ENCODE data around the gene GPR12. TPM values are rescaled to one million over a fixed set of nuclear protein-coding genes. Genes with fewer than 3 reads are reported as not detected.

The GPR12 gene
- total and polyA plus RNA-seq, 5 experiments from 2014 or later = 0.08 TPM; not detected in 4

DNA sequence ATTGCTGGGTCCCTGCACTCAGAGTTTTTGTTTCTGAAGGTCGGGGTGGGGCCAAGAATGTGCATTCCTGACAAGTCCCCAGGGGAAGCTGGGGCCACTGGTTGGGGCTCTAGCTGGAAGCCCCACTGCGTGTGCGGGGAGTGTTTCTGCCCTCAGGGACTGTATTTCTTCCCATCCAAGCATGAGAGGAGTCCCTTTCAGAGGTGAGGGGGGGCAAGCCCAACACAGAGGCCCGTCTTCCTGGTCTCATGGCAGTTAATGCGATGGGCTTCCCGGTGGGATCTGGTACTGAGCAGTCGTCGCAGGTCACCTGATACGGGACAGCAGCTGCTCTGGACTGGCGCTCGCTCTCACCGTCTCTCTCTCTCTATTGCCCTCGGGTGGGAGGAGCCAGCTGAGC is 50.4 kb downstream of the GPR12 start:
- POLR2A ChIA-PET = no interaction called here
- peaks cover 0 to 10% (median 4%) of the 10 kb centered on the region in 5 donors for H3K27me3 Mint-ChIP-seq
- peak overlapping the region in 1 of 10 donors; percentile 59 for H3K27ac Mint-ChIP-seq
- ATAC-seq (no peak), DNase-seq (no peak)
- peaks cover 0 to 6% (median 3%) of the 10 kb centered on the region in 3 donors for H3K36me3 Mint-ChIP-seq
- no peak overlapping the region for H3K4me3 Mint-ChIP-seq
- H3K9me3 Mint-ChIP-seq = peaks cover 0 to 8% (median 0%) of the 10 kb centered on the region in 9 donors
- H3K4me1 Mint-ChIP-seq = peaks cover 0 to 10% (median 5%) of the 10 kb centered on the region in 4 donors

DNA sequence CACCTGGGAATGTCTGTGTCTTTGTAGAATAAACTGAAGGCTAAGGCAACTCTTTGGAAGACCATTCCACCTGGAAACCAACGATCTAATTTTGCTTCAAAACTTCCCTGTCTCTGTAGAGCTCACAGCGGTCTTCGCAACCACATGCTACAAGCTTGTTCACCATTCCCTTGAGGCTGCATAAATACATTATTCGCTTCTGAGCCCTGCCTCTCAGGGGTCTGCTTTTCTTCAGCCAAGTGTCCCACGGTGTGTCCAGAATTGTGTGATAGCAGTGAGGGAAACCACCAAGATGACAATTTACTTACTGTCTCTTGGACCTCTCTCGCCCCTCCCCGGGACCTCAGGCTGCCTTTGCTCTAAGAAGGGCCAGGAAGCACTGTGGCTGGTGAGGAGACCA is 51.1 kb downstream of the GPR12 start:
- Mint-ChIP-seq H3K4me3 (no peak overlapping the region), H3K4me1 (peaks cover 0 to 10% (median 5%) of the 10 kb centered on the region in 4 donors), H3K27me3 (peaks cover 2 to 10% (median 5%) of the 10 kb centered on the region in 5 donors), H3K9me3 (peaks cover 0 to 8% (median 0%) of the 10 kb centered on the region in 9 donors), H3K36me3 (peaks cover 0 to 6% (median 3%) of the 10 kb centered on the region in 3 donors), H3K27ac (peak overlapping the region in 1 of 10 donors; percentile 59)
- POLR2A ChIA-PET = no interaction called here
- DNase-seq (no peak), ATAC-seq (no peak)

DNA sequence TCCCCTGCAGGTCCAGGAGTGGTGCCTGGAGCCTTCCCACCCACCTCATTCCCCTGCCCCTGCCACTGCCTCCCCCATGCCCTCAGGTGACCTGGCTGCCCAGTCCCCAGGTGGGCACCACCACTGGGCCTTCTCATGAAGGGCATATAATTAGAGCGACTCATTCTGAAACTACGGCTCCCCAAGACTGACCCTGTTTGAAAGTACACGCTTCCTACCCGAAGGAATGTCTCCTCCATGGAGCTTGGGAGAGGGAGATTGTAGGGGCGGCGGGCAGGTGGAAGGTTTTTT is 52.6 kb downstream of the GPR12 start:
- Mint-ChIP-seq H3K27me3 (peaks cover 4 to 10% (median 5%) of the 10 kb centered on the region in 5 donors), H3K4me1 (peaks cover 0 to 10% (median 5%) of the 10 kb centered on the region in 4 donors), H3K9me3 (peaks cover 0 to 7% (median 0%) of the 10 kb centered on the region in 9 donors), H3K27ac (no peak overlapping the region), H3K4me3 (no peak overlapping the region), H3K36me3 (peaks cover 0 to 6% (median 3%) of the 10 kb centered on the region in 3 donors)
- DNase-seq (no peak), ATAC-seq (no peak)
- POLR2A ChIA-PET = no interaction called here

DNA sequence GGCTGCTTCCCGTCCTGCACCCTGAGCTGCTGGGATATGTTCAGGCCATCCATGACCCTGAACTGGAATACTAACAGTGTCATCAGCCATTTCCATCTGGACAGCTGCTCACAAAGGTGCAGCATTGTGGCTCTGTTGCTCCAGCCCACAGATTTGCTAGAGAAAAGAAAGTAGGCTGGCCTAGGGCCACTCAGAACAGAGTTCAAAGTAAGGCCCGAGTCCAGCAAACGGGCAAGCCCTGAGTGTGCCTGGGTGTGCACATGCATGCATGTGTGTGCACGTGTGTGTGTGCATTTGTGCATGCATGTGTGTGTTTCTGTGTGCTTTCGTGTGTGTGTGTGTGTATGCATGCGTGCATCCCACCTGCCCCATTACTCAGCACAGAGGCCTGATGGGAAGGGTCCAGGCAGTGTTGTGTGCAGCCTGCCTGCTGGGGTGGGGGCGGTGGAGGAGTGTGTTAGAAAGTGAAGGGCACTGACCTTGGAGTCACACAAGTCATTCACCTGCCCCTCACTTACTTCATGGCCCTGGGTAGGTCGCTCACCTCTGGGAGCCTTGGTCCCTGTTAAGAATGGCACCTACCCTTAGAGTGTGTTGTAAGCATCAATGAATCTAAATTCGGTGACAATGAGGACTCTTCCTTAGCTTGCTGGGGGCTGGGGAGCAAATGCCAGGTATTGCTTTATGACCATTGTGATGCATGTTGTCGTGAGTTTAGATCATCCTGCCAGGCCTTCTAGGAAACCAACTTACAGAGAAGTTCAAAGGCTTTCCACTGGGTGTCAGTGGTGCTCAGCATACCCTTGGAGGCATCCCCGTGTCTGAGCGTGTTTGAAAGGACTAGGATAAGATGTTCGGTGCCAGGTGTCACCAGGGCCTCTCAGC is 53.2 kb downstream of the GPR12 start:
- no peak overlapping the region for H3K4me3 Mint-ChIP-seq
- ATAC-seq (peak; percentile 72 to 73), DNase-seq (peak in 8 of 10 donors; percentile 10 to 73 (median 48))
- POLR2A ChIA-PET = no interaction called here
- H3K27me3 Mint-ChIP-seq = peaks cover 4 to 10% (median 5%) of the 10 kb centered on the region in 5 donors
- H3K9me3 Mint-ChIP-seq = peaks cover 0 to 2% (median 0%) of the 10 kb centered on the region in 9 donors
- H3K4me1 Mint-ChIP-seq = peaks cover 0 to 10% (median 5%) of the 10 kb centered on the region in 4 donors
- peaks cover 0 to under 1% (median under 1%) of the 10 kb centered on the region in 3 donors for H3K36me3 Mint-ChIP-seq
- peak overlapping the region in 1 of 10 donors; percentile 16 for H3K27ac Mint-ChIP-seq

GRCh38 chr13:26706381-26706780 is 54.2 kb downstream of the GPR12 start:
- ATAC-seq (no peak), DNase-seq (no peak)
- H3K27ac Mint-ChIP-seq = peak overlapping the region in 1 of 10 donors; percentile 44
- H3K4me3 Mint-ChIP-seq = no peak overlapping the region
- H3K27me3 Mint-ChIP-seq = peaks cover 4 to 10% (median 5%) of the 10 kb centered on the region in 5 donors
- no peaks in the 10 kb centered on the region for H3K36me3 Mint-ChIP-seq
- no peaks in the 10 kb centered on the region for H3K9me3 Mint-ChIP-seq
- peaks cover 0 to 10% (median 5%) of the 10 kb centered on the region in 4 donors for H3K4me1 Mint-ChIP-seq
- POLR2A ChIA-PET = no interaction called here

DNA sequence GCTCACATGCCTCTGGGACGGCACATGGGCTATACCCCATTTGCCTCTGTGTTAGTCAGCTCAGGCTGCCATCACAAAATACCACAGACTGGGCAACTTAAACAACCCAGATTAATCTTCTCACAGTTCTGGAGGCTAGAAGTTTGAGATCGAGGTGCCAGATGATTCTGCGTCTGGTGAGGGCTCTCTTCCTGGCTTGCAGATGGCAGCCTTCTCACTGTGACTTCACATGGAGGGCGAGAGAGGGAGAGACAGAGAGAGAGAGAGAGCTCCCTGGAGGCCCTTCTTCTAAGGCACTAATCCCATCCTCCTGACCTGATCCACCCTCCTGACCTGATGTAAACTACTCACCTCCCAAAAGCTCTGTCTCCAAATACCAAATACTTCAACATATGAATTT is 55.0 kb downstream of the GPR12 start:
- no peaks in the 10 kb centered on the region for H3K9me3 Mint-ChIP-seq
- no peak for DNase-seq

More for the DNA sequence above, 55.0 kb downstream of the GPR12 start:
- H3K4me3 Mint-ChIP-seq = no peak overlapping the region
- H3K27me3 Mint-ChIP-seq = peaks cover 4 to 10% (median 5%) of the 10 kb centered on the region in 5 donors
- H3K4me1 Mint-ChIP-seq = peaks cover 0 to 2% (median 1%) of the 10 kb centered on the region in 4 donors
- no peak for ATAC-seq
- POLR2A ChIA-PET = no interaction called here
- H3K27ac Mint-ChIP-seq = no peak overlapping the region
- no peaks in the 10 kb centered on the region for H3K36me3 Mint-ChIP-seq

Other genes with a start within 250 kb of the GPR12 start
- gene WASF3, start 203.1 kb downstream of the GPR12 start, total RNA-seq = under 1 TPM; 0.16 TPM
- gene WASF3, start 203.1 kb downstream of the GPR12 start, polyA plus RNA-seq = not detected

All from naive thymus-derived CD8-positive, alpha-beta T cell (primary cell).